PC-9 (cell line): ENCODE data around the gene CCDC12. TPM values are rescaled to one million over a fixed set of nuclear protein-coding genes. Genes with fewer than 3 reads are reported as not detected.

Experiments
- BruUV-seq: library from RNA; stranded (reverse); fragments of 400-500 nt; replicated peaks from 2 replicates; lab custom pipeline; 2021; lab: Mats Ljungman, UMichigan
- CTCF ChIA-PET: fragments of 300-600 bp; sonication (Branson Sonifier 250); formaldehyde crosslinking; loops from one replicate; lab custom pipeline; 2022; ENCODE audit warnings: antibody characterized with exemption; lab: Charles Lee
- POLR2A ChIA-PET: fragments of 300-600 bp; sonication (Branson Sonifier 250); formaldehyde crosslinking; loops from one replicate; lab custom pipeline; 2022; ENCODE audit warnings: antibody characterized with exemption; ENCODE audit not compliant: unreplicated experiment; lab: Charles Lee
- DNase-seq, 2 experiments: peaks; one replicate each; pipeline versions ENCODE4 v3.0.0 to v3.0.0-alpha.2; 2015 to 2022; ENCODE audit warnings: mixed read lengths in 1 of 2
- H2AFZ ChIP-seq: fragments of 200-600 bp; sonication (generic); 2 replicates; pipeline ENCODE4 v1.8.1; 2017; ENCODE audit warnings: antibody characterized with exemption
- H3F3A ChIP-seq: fragments of 200-600 bp; sonication (generic); 2 replicates; pipeline ENCODE4 v1.8.1; 2017; ENCODE audit warnings: antibody characterized with exemption, mild to moderate bottlenecking, low read depth; ENCODE audit not compliant: insufficient read depth
- H3K27ac ChIP-seq: fragments of 200-600 bp; sonication (generic); 2 replicates; pipeline ENCODE4 v1.6.1; 2016; ENCODE audit warnings: mixed run types
- H3K27me3 ChIP-seq: fragments of 200-600 bp; sonication (generic); 2 replicates; pipeline ENCODE4 v1.6.1; 2016; ENCODE audit warnings: low read depth, mixed run types; ENCODE audit not compliant: insufficient read depth
- H3K36me3 ChIP-seq: fragments of 200-600 bp; sonication (generic); 2 replicates; pipeline ENCODE4 v1.6.1; 2016; ENCODE audit warnings: low read depth, mixed run types
- H3K4me1 ChIP-seq: fragments of 200-600 bp; sonication (generic); replicated peaks from 2 replicates; pipeline ENCODE4 v1.6.1; 2016; ENCODE audit warnings: mixed run types; ENCODE audit not compliant: insufficient read depth
- H3K4me2 ChIP-seq: fragments of 200-600 bp; sonication (generic); 2 replicates; pipeline ENCODE4 v1.6.1; 2017; ENCODE audit warnings: mixed run types
- H3K4me3 ChIP-seq: fragments of 200-600 bp; sonication (generic); 2 replicates; pipeline ENCODE4 v1.6.1; 2016; ENCODE audit warnings: mixed run types
- H3K79me2 ChIP-seq: fragments of 200-600 bp; sonication (generic); 2 replicates; pipeline ENCODE4 v1.6.1; 2017; ENCODE audit warnings: low read depth, mixed run types
- H3K9me2 ChIP-seq: fragments of 200-600 bp; sonication (generic); 2 replicates; pipeline ENCODE4 v1.8.1; 2017; ENCODE audit warnings: mild to moderate bottlenecking; ENCODE audit not compliant: insufficient read depth
- H3K9me3 ChIP-seq: fragments of 200-600 bp; sonication (generic); 2 replicates; pipeline ENCODE4 v1.8.1; 2016; ENCODE audit warnings: low read depth; ENCODE audit not compliant: insufficient read depth
- H4K20me1 ChIP-seq: fragments of 200-600 bp; sonication (generic); 2 replicates; pipeline ENCODE4 v1.8.1; 2017; ENCODE audit not compliant: insufficient read depth
- EZH2 ChIP-seq: fragments of 200-600 bp; sonication (generic); IDR thresholded peaks from 2 replicates; pipeline ENCODE4 v1.8.0; 2017; ENCODE audit warnings: antibody characterized with exemption, low read depth
- intact Hi-C: fragments of 100-400 bp; cut with micrococcal nuclease; formaldehyde crosslinking; loops from one replicate; pipeline ENCODE4 v1.10.0; 2022; ENCODE audit not compliant: unreplicated experiment
- total RNA-seq: library from RNA; stranded (reverse); gene quantifications from 2 replicates; pipeline ENCODE4 v1.2.3, GENCODE V29; 2021
- TF ChIP-seq, protein P1 (sequence below): fragments of 200-600 bp; sonication (generic); conservative IDR thresholded peaks from 2 replicates; pipeline ENCODE4 v1.6.1; 2017; ENCODE audit warnings: mixed run types, antibody characterized with exemption, mild to moderate bottlenecking, moderate library complexity

CCDC12 gene
- total RNA-seq, 1 experiment from 2014 or later, result 39.3 TPM

DNA sequence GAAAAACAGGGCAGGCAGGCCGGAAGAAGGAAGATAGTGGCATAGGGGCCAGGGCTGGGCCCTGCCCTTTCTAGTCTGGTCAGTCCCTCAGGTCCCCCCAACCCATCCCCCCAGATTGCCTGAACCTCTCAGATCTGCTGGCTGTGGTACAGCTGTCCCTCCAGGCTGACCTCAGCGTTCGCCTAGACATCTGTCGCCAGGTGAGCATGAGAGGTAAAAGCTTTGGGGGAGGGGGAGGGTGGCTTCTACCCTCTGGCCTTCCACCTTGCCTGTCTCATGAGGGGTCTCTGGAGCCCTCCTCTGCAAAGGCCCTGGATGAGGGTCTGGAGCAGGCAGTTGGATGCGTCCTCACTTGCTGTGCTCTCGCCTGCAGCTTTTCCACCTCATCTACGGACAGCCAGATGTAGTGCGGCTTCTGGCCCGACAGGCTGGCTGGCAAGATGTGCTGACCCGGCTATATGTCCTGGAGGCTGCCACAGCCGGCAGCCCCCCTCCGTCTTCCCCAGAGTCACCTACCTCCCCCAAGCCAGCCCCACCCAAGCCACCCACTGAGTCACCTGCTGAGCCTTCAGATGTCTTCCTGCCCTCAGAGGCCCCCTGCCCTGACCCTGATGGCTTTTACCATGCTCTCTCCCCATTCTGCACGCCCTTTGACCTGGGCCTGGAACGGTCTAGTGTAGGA lies 23.1 kb upstream of the CCDC12 start:
- intact Hi-C loops, result loop anchor here (5.0 kb wide), 1 partner anchor 292 kb away; no protein-coding TSS in a partner anchor
- no peak overlapping the region for H3K4me3 ChIP-seq
- H4K20me1 ChIP-seq, result no peaks in the 10 kb centered on the region
- H3K27ac ChIP-seq, result no peak overlapping the region
- DNase-seq, result no peak
- CTCF ChIA-PET, result interaction anchor here (0.5 to 0.7 kb wide), 2 partner anchors 535 to 1027 kb away, joined by 3 to 7 read pairs; no protein-coding TSS in a partner anchor
- TF ChIP-seq, protein P1, sequence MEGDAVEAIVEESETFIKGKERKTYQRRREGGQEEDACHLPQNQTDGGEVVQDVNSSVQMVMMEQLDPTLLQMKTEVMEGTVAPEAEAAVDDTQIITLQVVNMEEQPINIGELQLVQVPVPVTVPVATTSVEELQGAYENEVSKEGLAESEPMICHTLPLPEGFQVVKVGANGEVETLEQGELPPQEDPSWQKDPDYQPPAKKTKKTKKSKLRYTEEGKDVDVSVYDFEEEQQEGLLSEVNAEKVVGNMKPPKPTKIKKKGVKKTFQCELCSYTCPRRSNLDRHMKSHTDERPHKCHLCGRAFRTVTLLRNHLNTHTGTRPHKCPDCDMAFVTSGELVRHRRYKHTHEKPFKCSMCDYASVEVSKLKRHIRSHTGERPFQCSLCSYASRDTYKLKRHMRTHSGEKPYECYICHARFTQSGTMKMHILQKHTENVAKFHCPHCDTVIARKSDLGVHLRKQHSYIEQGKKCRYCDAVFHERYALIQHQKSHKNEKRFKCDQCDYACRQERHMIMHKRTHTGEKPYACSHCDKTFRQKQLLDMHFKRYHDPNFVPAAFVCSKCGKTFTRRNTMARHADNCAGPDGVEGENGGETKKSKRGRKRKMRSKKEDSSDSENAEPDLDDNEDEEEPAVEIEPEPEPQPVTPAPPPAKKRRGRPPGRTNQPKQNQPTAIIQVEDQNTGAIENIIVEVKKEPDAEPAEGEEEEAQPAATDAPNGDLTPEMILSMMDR, result no peak
- no peak for TF ChIP-seq EZH2
- no peaks in the 10 kb centered on the region for H3F3A ChIP-seq
- H2AFZ ChIP-seq, result no peak overlapping the region
- no peaks in the 10 kb centered on the region for H3K9me3 ChIP-seq
- POLR2A ChIA-PET, result interaction anchor here (0.7 kb wide), 2 partner anchors 63 to 104 kb away, joined by 3 to 4 read pairs; no protein-coding TSS in a partner anchor
- H3K79me2 ChIP-seq, result no peaks in the 10 kb centered on the region
- no peaks in the 10 kb centered on the region for H3K36me3 ChIP-seq
- no TSS peak for BruUV-seq
- H3K4me1 ChIP-seq, result no peaks in the 10 kb centered on the region
- H3K27me3 ChIP-seq, result no peaks in the 10 kb centered on the region
- H3K9me2 ChIP-seq, result no peaks in the 10 kb centered on the region
- no peak overlapping the region for H3K4me2 ChIP-seq

DNA sequence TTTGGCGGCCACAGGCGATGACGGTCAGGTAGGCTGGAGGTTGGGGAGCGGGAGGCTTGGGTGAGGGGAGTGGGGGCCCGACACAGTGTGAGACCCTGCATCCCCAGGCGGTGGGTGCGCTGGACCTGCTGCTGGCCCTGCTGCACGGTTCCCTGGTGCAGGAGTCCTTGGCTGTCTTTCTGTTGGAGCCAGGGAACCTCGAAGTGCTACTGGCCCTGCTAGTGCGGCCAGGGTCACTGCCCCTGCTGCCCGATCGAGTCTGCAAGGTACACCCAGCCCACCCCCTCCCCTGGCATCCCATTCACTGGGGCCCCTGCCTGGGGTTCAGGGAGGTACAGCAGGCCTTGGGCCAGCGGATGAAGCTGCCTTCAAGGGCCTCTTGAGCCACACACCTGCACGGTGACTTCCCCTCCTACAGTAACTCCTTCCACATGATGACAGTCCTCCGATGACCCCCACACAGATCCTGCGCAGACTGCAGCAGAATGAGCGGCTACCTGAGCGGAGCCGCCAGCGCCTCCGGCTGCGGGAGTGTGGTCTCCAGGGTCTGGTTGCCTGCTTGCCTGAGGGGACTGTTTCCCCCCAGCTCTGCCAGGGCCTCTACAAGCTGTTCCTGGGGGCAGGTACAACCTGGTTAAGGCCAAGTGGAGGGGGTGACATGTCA lies 22.4 kb upstream of the CCDC12 start:
- intact Hi-C loops, result loop anchor here (1.0 to 5.0 kb wide), 3 partner anchors 76 to 292 kb away; no protein-coding TSS in a partner anchor
- Histone ChIP-seq H3K27ac (no peak overlapping the region), H3K27me3 (no peaks in the 10 kb centered on the region), H3K4me1 (no peaks in the 10 kb centered on the region), H3K9me3 (no peaks in the 10 kb centered on the region), H3K36me3 (no peaks in the 10 kb centered on the region), H3K9me2 (no peaks in the 10 kb centered on the region), H2AFZ (no peak overlapping the region), H4K20me1 (no peaks in the 10 kb centered on the region), H3K79me2 (no peaks in the 10 kb centered on the region), H3K4me3 (no peak overlapping the region), H3F3A (no peaks in the 10 kb centered on the region), H3K4me2 (no peak overlapping the region)
- CTCF ChIA-PET, result interaction anchor here (0.5 to 0.7 kb wide), 2 partner anchors 535 to 1026 kb away, joined by 3 to 7 read pairs; no protein-coding TSS in a partner anchor
- TSS peak; percentile 7 for BruUV-seq
- POLR2A ChIA-PET, result interaction anchor here (0.6 to 0.7 kb wide), 2 partner anchors 62 to 107 kb away, joined by 4 to 6 read pairs; no protein-coding TSS in a partner anchor
- TF ChIP-seq, protein P1, result no peak; the same call in 1 of the 2 replicates
- TF ChIP-seq EZH2, result no peak
- DNase-seq, result no peak

DNA sequence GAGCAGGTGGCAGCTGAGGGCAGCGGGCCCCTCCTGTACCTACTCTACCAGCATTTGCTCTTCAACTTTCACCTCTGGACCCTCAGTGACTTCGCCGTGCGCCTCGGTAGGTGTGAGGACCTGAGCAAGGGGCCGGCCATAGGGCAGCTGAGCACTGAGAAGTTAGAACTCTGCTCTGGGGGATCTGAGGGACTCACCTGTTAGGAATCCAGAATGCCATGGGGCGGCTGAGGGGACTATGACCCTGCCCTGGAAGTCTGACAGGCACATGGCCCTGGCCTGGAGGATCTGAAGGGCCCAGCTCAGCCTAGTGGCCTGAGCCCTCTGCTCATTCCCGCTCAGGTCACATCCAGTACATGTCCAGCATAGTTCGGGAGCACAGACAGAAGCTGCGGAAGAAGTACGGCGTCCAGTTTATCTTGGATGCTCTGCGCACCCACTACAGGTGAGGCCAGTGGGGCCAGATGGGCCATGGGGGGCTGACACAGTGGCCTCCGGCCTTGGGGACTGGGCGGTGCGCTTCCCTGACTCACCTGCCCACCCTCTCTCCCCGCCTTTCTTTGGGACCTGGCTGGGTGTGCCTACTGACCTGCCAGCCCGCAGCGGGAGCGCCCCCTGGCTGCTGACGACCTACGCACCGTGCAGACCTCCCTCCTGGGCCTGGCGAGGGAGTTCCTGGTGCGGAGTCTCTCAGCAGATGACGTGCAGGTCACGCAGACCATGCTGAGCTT lies 21.7 kb upstream of the CCDC12 start:
- H3K4me3 ChIP-seq, result no peak overlapping the region
- BruUV-seq, result no TSS peak
- H3K9me3 ChIP-seq, result no peaks in the 10 kb centered on the region
- POLR2A ChIA-PET, result interaction anchor here (0.6 kb wide), 1 partner anchor 106 kb away, joined by 6 read pairs; no protein-coding TSS in a partner anchor
- CTCF ChIA-PET, result interaction anchor here (0.6 kb wide), 1 partner anchor 54 kb away, joined by 16 read pairs; no protein-coding TSS in a partner anchor
- no peaks in the 10 kb centered on the region for H3K36me3 ChIP-seq
- no peaks in the 10 kb centered on the region for H3K9me2 ChIP-seq
- H2AFZ ChIP-seq, result no peak overlapping the region
- no peaks in the 10 kb centered on the region for H3K4me1 ChIP-seq
- H3K4me2 ChIP-seq, result no peak overlapping the region
- H3K27ac ChIP-seq, result no peak overlapping the region
- H3F3A ChIP-seq, result no peaks in the 10 kb centered on the region
- TF ChIP-seq, protein P1, result peak; percentile 79
- TF ChIP-seq EZH2, result no peak
- intact Hi-C loops, result loop anchor here (1.0 to 5.0 kb wide), 3 partner anchors 75 to 291 kb away; no protein-coding TSS in a partner anchor
- no peaks in the 10 kb centered on the region for H3K27me3 ChIP-seq
- H4K20me1 ChIP-seq, result no peaks in the 10 kb centered on the region
- DNase-seq, result peak; percentile 44 to 75
- H3K79me2 ChIP-seq, result no peaks in the 10 kb centered on the region
